ENCODE measurements around the gene RAP2A. TPM values are rescaled to one million over a fixed set of nuclear protein-coding genes. Genes with fewer than 3 reads are reported as not detected.

RAP2A gene
- total and polyA plus RNA-seq, 10 of the 15 experiments (the other 5 are each of a cell fraction or from before 2014, with no cell fraction given): 3.5 to 35.1 (median 14.9) TPM

DNA sequence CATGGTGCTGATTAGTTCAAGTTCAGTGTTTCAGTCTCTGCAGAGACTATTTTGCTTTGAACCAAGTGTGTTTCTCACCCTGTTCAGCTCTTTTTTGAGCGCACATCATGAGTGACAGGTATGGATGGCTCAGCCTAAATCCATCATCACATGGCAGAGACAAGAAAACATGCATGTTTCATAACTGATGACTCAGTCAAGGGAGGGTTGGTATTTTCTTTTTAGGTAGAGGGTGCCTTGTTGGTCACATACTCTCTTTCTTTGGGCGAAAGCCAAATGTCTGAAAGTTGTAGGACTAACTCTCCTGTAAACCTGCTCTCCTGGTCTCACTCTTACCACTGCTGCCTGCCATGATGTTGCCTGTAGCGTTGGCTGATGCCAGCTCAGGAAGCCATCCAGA lies 48.1 kb upstream of the RAP2A start:
- ChIA-PET CTCF (interaction anchor here (1.0 kb wide), 1 partner anchor 25 kb away, joined by 4 read pairs; no protein-coding TSS in a partner anchor), SMC1A (ENCODE audit: uncharacterized antibody, unreplicated experiment) (interaction anchor here (0.7 kb wide), 1 partner anchor 12 kb away, joined by 3 read pairs; no protein-coding TSS in a partner anchor), POLR2A (interaction anchor here (0.6 kb wide), 1 partner anchor 12 kb away, joined by 7 read pairs; no protein-coding TSS in a partner anchor), RAD21 (ENCODE audit: unreplicated experiment) (no interaction called here)
- H3K79me2 ChIP-seq (ENCODE audit: control insufficient read depth, insufficient read depth, low read length): no peaks in the 10 kb centered on the region
- 98% methylated on average over 3 of the region's 3 CpGs for WGBS (ENCODE audit: insufficient coverage, insufficient replicate concordance, low lambda C conversion rate, missing lambda C conversion rate)
- BruUV-seq (replicated peaks): no TSS peak
- H3K4me2 ChIP-seq (ENCODE audit: control insufficient read depth, insufficient read depth): no peak overlapping the region
- H3K36me3 ChIP-seq (ENCODE audit: control insufficient read depth in 2 of 2, insufficient read depth in 2 of 2, low read length in 1 of 2): no peaks in the 10 kb centered on the region
- H3K9me3 ChIP-seq (replicated peaks; ENCODE audit: control insufficient read depth, insufficient read depth, low read length): no peaks in the 10 kb centered on the region
- ATAC-seq (no peak), DNase-seq (ENCODE audit: low read depth, low spot score) (no peak), FAIRE-seq (no peak)
- in situ Hi-C loops (cut with MboI): no loop called here
- no peak overlapping the region for H2AFZ ChIP-seq (ENCODE audit: control insufficient read depth, low read depth, low read length)
- no peak overlapping the region for H3K9ac ChIP-seq (ENCODE audit: control insufficient read depth, insufficient read depth, low read length)
- intact Hi-C loops (cut with micrococcal nuclease; ENCODE audit: unreplicated experiment): no loop called here
- TF ChIP-seq HCFC1 (IDR thresholded peaks at IDR 0.05; ENCODE audit: low read length) (no peak), TCF3 (IDR thresholded peaks at IDR 0.05; ENCODE audit: borderline replicate concordance, insufficient read depth, low read depth, low read length) (no peak)
- no peaks in the 10 kb centered on the region for H4K20me1 ChIP-seq (ENCODE audit: control insufficient read depth, insufficient read depth)
- H3K4me3 ChIP-seq: no peak overlapping the region
- H3K27me3 ChIP-seq (replicated peaks in 1 of 2; ENCODE audit: control insufficient read depth in 2 of 2, insufficient read depth in 2 of 2, low read length in 1 of 2): no peaks in the 10 kb centered on the region
- H3K4me1 ChIP-seq (ENCODE audit: control insufficient read depth, insufficient read depth, low read length): no peaks in the 10 kb centered on the region
- no peak overlapping the region for H3K27ac ChIP-seq (ENCODE audit: control insufficient read depth, insufficient read depth)

DNA sequence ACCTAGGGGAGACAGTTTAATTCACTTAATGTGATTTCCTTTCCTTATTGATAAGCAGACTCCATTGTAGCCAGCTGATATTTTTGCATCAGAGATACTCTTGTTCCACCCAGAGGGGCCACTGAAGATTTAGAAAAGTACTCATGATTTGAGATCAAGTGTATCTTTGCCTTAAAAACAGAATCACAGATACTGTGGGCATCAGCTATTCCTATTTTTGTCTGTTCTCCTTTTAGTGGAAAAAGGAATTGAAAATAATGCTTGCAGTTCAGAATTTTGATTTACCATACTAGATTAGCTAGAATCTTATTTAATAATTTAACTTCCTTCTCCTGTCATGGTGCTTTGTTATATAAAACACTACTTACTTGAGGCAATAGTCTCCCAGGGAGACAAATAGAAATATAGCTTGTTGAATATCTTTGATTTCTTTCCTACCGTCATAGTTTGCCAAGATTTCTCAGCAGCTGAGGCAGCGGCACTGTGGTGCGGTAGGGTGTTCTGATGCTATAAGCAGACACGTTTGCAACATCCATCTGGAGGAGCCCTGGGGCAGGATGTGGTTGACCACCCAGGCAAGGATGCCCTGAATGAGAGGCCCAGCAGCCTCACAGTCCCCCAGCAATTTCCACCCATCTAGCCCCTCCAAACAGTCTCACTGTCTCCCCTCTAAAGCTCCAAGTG lies 47.0 kb upstream of the RAP2A start:
- no peaks in the 10 kb centered on the region for H3K4me1 ChIP-seq (ENCODE audit: control insufficient read depth, insufficient read depth, low read length)
- intact Hi-C loops (cut with micrococcal nuclease; ENCODE audit: unreplicated experiment): no loop called here
- H3K4me3 ChIP-seq: no peak overlapping the region
- no TSS peak for BruUV-seq (replicated peaks)
- H3K36me3 ChIP-seq (ENCODE audit: control insufficient read depth in 2 of 2, insufficient read depth in 2 of 2, low read length in 1 of 2): no peaks in the 10 kb centered on the region
- no peaks in the 10 kb centered on the region for H3K9me3 ChIP-seq (replicated peaks; ENCODE audit: control insufficient read depth, insufficient read depth, low read length)
- H3K9ac ChIP-seq (ENCODE audit: control insufficient read depth, insufficient read depth, low read length): no peak overlapping the region
- H3K4me2 ChIP-seq (ENCODE audit: control insufficient read depth, insufficient read depth): no peak overlapping the region
- TF ChIP-seq, protein P1, sequence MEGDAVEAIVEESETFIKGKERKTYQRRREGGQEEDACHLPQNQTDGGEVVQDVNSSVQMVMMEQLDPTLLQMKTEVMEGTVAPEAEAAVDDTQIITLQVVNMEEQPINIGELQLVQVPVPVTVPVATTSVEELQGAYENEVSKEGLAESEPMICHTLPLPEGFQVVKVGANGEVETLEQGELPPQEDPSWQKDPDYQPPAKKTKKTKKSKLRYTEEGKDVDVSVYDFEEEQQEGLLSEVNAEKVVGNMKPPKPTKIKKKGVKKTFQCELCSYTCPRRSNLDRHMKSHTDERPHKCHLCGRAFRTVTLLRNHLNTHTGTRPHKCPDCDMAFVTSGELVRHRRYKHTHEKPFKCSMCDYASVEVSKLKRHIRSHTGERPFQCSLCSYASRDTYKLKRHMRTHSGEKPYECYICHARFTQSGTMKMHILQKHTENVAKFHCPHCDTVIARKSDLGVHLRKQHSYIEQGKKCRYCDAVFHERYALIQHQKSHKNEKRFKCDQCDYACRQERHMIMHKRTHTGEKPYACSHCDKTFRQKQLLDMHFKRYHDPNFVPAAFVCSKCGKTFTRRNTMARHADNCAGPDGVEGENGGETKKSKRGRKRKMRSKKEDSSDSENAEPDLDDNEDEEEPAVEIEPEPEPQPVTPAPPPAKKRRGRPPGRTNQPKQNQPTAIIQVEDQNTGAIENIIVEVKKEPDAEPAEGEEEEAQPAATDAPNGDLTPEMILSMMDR (IDR thresholded peaks at IDR 0.05 in 2 of 3, conservative IDR thresholded peaks at IDR 0.05 in 1 of 3; ENCODE audit: control insufficient read depth in 2 of 3, extremely low read depth in 1 of 3, insufficient read depth in 1 of 3, low read depth in 3 of 3, low read length in 3 of 3): no peak
- peak; percentile 22; the same call in 1 of the 2 replicates for TF ChIP-seq RUNX3 (IDR thresholded peaks at IDR 0.05; ENCODE audit: low read length)
- no peak for FAIRE-seq
- H2AFZ ChIP-seq (ENCODE audit: control insufficient read depth, low read depth, low read length): no peak overlapping the region
- ChIA-PET CTCF (interaction anchor here (0.7 to 1.5 kb wide), 2 partner anchors 19 to 189 kb away, joined by 3 to 5 read pairs; no protein-coding TSS in a partner anchor), SMC1A (ENCODE audit: uncharacterized antibody, unreplicated experiment) (interaction anchor here (0.7 to 1.3 kb wide), 2 partner anchors 10 to 11 kb away, joined by 3 to 7 read pairs; no protein-coding TSS in a partner anchor), POLR2A (interaction anchor here (0.6 kb wide), 1 partner anchor 162 kb away, joined by 4 read pairs; no protein-coding TSS in a partner anchor), RAD21 (ENCODE audit: unreplicated experiment) (interaction anchor here (1.2 kb wide), 1 partner anchor 17 kb away, joined by 3 read pairs; no protein-coding TSS in a partner anchor)
- no peaks in the 10 kb centered on the region for H3K79me2 ChIP-seq (ENCODE audit: control insufficient read depth, insufficient read depth, low read length)
- in situ Hi-C loops (cut with MboI): no loop called here
- no peak overlapping the region for H3K27ac ChIP-seq (ENCODE audit: control insufficient read depth, insufficient read depth)
- no peak for DNase-seq (ENCODE audit: low read depth, low spot score)
- H4K20me1 ChIP-seq (ENCODE audit: control insufficient read depth, insufficient read depth): no peaks in the 10 kb centered on the region
- ATAC-seq: peak; percentile 31
- no peaks in the 10 kb centered on the region for H3K27me3 ChIP-seq (replicated peaks in 1 of 2; ENCODE audit: control insufficient read depth in 2 of 2, insufficient read depth in 2 of 2, low read length in 1 of 2)
- 78% methylated on average over 4 of the region's 4 CpGs for WGBS (ENCODE audit: insufficient coverage, insufficient replicate concordance, low lambda C conversion rate, missing lambda C conversion rate)
